AG08395 (cell line): Measurements from ENCODE around the gene ARHGAP18.

Experiments used
- DNase-seq: peaks from one replicate; pipeline ENCODE4 v3.0.0; 2012; ENCODE audit warnings: mixed read lengths, low spot score

The ARHGAP18 gene

DNA sequence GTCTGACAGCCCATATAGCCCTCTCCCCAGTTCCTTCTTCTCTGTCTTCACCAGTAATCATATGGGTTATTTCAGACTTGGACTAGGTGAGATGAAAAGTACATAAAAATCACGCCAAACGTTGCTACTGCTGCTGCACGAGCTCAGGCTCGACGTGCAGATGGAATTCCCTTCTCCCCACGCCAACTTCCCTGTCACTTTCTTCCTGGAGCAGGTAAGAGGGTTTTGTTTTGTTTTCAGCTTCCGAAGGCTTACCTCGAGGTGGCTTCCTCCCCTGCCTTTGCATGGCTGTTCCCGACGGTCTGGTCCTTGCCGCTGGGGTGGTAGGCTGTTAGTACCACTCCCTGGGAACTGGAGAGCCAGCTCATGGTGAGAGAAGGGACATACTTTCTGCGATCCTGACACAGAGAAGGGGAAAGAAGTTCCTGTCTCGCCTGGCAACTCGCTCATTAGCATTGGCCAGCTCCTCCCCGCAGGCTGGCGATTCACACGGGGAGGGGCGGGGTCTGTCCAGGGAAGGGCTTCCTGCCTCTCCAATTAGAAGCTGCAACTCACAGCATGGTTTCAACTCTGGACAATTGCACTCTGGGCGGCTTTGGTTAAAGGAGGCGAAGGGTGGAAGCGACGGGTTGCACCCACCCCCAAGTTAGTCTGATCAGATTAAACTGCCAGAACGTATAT lies at the start of gene ARHGAP18:
TSS of gene ARHGAP18 (minus strand) at position 409 of the 681 bp plus-strand sequence. CDS start at position 368, 41 bp downstream.
- peak; percentile 89 for DNase-seq

- no peak for DNase-seq
Observed at GRCh38 chr6:129755787-129756186, 45.8 kb upstream of the ARHGAP18 start.

DNA sequence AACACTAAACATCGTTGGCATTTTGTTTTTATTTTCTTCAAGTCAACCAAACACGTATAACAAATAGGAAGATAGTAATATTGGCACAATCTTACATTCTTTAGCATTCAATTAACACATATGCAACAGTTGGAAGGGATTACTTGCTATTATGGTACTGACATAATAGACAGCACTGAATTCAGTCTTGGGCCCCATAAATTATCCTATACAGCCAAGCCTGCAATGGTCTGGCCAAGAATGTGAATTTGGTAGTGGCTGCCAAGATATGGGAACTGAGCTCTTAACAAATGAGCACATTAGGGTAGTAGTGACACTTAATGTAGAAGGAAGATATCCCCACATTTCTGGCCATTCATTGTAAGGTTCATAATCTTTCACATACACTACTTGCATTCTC lies 44.8 kb upstream of the ARHGAP18 start:
- DNase-seq = no peak

DNA sequence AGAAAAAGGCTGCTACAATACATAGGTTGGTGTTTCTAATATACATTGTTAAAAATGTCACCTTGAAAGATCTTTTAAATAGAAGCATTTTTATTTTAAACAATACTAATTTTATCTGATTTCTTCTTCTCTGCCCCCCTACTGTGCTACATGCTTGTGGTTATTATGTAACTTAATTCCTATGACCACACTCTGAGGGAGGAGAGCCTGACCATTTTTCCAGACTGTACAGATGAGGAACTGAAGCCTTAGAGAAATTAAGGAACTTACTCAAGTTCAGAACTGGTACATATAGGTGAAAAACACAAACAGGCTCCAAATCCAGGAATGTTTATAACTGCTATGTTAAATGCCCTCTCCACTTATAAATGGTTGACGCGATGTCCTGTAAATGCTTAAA lies 43.4 kb upstream of the ARHGAP18 start:
- peak; percentile 45 for DNase-seq

DNA sequence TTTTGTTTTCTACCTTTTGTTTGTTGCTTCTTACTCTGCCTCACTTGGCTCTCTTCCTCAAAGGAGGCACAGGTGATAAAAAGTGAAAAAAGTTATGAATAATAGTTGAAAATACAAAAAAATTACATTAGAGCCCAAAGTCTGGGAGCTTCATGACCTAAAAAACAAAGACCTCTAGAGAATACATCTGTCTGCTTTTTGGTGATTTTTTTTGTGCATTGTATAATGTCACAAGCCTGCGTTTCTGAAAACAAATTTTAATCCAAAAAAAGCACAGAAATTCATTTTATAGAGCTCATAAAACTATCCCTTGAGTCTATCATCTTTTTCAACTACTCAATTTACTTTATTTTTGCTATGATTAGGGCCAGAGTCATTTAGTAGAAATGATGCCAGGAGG lies 41.4 kb upstream of the ARHGAP18 start:
- no peak for DNase-seq

DNA sequence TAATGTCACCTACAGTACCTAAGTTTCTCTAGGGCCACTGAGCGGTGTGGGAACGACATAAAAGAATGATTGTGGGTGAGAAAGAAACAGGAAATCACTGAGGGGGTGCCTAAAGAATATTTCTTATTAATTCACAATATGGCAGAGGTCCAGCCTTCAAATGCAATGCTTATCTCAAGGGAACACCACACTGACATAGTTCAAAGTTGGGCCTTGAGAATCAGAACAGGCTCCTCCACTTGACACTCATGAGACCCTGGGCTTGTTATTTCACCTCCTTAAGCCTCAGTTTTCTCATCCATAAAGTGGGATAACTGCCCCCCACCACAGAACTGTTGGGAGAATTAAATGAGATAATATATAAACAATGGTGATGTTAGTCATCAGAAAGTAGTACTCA lies 40.4 kb upstream of the ARHGAP18 start:
- DNase-seq = no peak

DNA sequence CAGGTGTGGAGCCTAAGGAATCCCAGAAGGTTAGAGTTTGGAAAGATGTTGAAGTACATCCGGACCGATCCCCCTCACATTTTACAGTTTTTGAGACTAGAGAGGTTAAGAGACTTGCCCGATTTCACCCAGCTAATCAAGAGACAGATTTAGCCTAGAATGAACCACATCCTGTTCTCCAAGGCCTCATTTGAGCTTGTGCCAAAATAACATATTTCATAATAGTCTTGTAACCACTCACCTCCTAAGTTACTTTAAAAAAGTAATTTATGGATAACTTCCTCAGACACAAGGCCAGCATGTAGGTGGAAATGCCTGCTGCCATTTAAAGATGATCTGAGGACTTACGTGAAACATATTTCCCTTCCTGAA lies 39.8 kb upstream of the ARHGAP18 start:
- peak; percentile 49 for DNase-seq

DNA sequence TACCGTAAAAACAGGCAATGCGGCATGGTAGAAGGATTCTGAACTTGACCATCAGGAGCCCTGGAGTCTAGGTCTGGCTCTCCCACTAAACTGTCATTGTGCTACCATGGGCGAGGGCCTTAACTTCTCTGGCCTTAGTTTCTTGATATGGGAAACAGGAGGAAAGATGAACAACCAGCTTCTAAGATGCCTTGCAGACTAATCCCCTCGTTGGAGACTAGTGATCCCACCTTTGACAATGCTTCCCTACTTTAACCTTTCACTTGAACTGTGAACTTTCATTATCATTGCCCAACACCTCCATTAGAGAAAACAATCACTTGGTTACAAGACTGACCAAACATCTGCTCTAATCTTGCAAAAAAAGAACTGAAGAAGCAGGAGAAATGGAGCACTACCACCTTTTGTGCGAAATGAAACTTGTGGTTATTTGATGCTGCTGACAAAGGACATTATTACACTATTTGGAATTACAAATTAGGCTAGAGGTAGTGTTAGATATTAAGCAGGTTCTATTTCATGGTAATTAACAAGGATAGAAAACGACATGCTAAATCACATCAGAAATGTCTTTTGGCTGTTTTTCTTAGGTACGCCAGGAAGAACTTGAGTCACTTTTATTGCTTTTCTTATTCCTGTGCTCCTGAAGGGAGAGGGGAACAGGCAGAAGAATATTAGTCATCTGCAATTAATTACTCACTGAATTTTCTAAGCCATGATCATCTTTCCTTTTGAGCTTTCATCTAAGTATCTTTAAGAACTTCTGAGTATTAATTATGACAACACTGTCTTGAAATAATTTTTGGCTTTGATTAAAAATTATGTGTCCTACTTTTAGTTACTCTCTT lies 39.1 kb upstream of the ARHGAP18 start:
- peak; percentile 37 for DNase-seq

DNA sequence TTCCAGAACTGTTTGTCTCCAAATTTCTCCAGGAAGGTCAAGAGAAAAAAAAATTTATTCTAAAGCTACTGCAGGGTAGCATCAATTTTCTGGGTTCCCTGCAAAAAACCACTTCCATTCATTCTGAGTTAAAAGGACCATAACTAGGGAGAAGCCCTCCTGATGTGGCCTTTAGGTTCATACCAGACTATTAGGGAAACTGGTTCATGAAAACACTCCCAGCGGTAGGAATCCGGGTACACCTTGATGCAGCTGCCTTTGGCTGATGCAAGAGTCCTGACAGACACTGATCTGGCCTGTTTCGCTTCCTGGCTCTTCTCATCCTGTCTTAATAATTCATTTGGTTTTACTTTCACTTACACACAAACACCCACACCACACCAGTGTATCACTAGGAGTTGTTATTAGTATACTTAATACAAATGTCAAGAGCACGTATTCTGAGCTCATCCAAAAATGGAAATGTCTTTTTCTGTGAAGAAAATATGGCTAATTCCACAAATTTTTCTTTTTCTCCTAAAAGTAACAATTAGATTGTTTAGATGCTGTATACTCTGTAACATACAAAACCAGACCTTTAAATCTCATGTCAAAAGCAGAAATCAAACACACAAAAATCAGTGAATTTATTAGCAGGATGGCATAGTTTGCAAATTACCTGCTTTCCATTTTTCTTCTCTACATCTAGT lies 38.4 kb upstream of the ARHGAP18 start:
- DNase-seq = no peak

DNA sequence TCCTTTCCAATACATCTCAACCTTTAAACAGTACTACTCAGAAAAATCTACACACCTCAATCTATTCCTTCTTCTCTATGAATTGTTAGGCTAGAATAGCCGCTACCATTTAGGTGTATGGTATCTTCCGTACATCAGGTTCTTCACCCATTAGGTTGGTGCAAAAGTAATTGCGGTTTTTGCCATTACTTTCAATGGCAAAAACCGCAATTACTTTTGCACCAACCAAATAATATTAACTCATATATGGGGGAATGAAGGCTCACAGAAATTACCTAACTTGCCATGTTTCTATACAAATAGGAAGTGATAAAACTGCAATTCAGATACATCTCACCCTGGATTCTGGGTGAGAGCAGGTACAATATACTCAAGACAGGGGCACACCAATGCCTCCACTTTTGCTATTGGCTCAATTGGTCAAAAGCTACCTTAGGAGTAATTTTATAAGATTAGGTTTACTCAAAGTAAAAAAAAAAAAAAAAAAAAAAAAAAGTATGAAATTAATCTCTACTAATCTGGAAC lies 37.7 kb upstream of the ARHGAP18 start:
- DNase-seq = no peak

GRCh38 chr6:129744880-129745237 lies 34.9 kb upstream of the ARHGAP18 start:
- no peak for DNase-seq

- peak; percentile 41 for DNase-seq
Observed at GRCh38 chr6:129744201-129744879, 34.4 kb upstream of the ARHGAP18 start.

- no peak for DNase-seq
Observed at GRCh38 chr6:129740013-129740412, 30.0 kb upstream of the ARHGAP18 start.

DNA sequence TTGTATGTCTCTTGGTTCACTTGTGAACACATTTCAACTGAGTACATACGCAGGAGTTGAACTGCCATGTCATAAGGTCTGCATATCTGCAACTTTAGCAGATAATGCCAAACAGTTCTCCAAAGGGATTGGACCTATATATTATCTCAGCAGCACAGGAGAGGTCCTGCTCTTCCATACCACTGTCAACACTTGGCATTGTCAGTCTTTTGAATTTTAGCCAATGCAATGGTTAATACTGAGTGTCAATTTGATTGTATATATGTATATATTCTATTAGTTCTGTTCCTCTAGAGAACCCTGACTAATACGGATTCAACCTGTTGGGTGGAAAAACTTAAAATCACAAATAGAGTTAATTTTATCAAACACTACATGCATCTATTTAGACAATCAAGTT lies 26.1 kb upstream of the ARHGAP18 start:
- DNase-seq = no peak

DNA sequence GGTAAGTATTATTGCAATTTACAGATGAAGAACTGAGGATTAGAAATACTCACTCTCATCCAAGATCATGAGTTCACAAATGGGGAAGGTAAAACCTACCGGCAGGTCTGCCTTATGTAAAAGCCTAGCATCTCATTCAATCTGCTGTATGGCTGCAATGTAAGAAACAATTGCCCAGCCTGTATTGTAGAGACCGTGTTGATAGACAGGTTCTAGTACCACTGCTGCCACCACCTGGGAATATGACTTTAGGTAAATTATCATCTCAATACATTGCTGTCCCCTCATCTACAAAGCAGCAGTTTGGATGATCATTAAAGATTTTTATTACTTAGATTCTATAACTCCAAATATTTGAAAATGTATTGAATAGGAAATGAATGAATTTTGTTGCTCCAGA lies 23.3 kb upstream of the ARHGAP18 start:
- DNase-seq = no peak

GRCh38 chr6:129732542-129732941 lies 22.6 kb upstream of the ARHGAP18 start:
- no peak for DNase-seq

DNA sequence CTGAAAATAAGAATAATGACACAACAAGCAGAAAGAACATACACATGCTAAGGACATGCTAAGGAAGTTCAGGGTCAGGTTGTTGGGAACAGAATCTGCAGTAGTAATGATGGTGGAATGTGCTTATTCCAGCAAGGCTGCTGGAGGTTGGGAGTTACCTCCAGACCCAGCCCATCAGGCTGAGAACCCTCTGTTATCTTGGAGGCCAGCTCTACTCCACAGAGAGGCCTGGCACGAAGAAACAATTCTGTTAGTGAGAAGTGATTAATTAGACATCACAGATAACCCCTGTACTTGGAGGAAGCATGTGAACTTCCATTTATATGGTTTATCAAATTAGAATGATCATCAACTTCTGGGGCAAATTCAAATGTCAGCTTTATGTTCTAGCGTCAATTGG lies 22.1 kb upstream of the ARHGAP18 start:
- no peak for DNase-seq

GRCh38 chr6:129731428-129731827 lies 21.5 kb upstream of the ARHGAP18 start:
- no peak for DNase-seq

- no peak for DNase-seq
Observed at GRCh38 chr6:129730477-129731165, 20.6 kb upstream of the ARHGAP18 start.

DNA sequence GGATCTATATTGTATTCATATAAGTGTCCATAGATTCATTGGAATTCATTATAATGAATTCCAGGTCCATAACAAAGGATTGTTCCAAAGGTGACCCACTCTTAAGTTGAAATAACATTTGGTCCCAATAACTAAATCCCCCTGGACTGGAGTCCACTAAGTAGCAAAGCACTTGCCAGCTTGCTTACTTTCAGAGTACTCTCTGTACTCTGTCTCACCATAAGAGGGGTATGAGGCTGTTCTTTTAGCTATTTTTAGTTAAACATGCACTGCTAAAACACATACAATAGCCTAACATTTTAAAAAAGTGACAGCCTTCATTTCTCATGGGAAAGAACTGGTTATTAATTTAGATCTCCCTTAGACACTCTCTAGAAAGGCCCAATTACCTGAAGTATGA lies 16.7 kb upstream of the ARHGAP18 start:
- DNase-seq = no peak

GRCh38 chr6:129725341-129725740 lies 15.4 kb upstream of the ARHGAP18 start:
- no peak for DNase-seq

DNA sequence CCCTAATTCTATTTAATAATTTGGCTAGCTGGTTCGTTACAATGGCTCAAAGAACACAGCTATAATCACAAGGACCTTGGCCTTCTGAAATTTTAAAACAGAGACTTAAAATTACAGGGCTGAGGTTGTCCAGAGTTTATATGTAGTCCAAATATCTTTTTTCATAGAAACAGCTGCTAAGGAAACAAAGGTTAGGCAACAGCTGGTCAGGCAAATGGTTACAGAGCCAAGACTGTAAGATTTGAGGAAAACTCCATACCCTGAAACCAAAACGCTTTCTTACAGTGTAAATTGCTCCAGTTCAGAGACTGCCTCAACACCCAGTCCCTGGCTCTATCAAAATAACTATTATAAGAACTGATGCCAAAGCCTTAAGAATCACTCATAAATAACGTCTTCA lies 9.7 kb upstream of the ARHGAP18 start:
- no peak for DNase-seq
